ENCODE results near the gene RAD9A. TPM values are rescaled to one million over a fixed set of nuclear protein-coding genes. Genes with fewer than 3 reads are reported as not detected.
A peak's percentile ranks its signal among the peaks of the same experiment; 100 is the strongest.
"Not testable (repeated sequence)": the region's sequence is repeated elsewhere in the genome, so short reads cannot be mapped to it uniquely, and the experiment has no call there.

The RAD9A gene
- total and polyA plus RNA-seq, 2 donors: 9.5 to 35.2 TPM

DNA sequence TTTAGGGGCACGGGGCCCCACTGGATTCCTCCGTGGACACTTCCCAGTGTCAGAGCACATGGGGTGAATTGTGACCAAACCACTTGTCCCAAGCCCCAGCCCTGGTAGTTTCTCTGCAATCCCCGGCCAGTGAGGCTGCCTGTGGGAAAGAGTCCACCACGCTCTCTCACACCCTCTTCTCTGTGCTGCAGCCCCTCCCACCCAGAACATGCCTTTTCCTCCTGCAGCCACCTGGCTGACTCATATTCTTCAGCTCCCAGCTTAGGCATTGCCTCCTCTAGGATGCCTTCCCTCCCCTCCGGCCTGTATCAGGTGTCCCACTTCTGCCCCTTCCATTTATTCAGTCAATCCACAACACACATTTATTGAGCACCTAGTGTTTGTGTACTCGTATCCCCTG is 31.1 kb downstream of the RAD9A start:
- Histone ChIP-seq H3K4me3 (ENCODE audit: low read length in 2 of 2) (no peak overlapping the region), H3K27ac (ENCODE audit: low read depth in 1 of 2, low read length in 1 of 2) (peak overlapping the region in 1 of 2 donors; percentile 55), H3K27me3 (ENCODE audit: control insufficient read depth in 2 of 2, insufficient read depth in 1 of 2, low read length in 1 of 2) (no peaks in the 10 kb centered on the region), H3K9me3 (ENCODE audit: control insufficient read depth in 2 of 2, insufficient read depth in 1 of 2, low read length in 1 of 2) (peaks cover 0 to 7% of the 10 kb centered on the region in 2 donors), H3K36me3 (ENCODE audit: control insufficient read depth in 2 of 2, insufficient read depth in 2 of 2, low read length in 1 of 2) (no peaks in the 10 kb centered on the region), H3K4me1 (ENCODE audit: control insufficient read depth in 2 of 2, insufficient read depth in 2 of 2, low read length in 2 of 2) (peaks cover 41 to 67% of the 10 kb centered on the region in 2 donors)
- DNase-seq (ENCODE audit: low read depth in 6 of 9, low spot score in 9 of 9): peak in 1 of 9 donors; percentile 55
- 78% methylated on average over 6 of the region's 6 CpGs for WGBS

DNA sequence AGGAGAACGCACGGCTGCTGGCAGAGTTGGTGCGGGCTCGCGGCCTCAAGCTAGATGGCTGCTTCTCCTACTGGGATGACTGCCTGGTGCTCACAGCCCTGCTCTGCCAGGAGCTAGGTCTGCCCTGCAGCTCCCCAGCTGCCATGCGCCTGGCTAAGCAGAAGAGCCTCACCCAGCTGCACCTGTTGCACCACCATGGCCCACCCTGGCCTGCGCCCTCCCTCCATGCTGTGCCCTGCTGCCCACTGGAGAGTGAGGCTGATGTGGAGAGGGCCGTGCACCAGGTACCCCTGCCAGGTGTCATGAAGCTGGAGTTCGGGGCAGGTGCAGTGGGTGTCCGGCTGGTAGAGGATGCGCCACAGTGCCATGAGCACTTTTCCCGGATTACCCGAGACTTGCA is 31.7 kb downstream of the RAD9A start:
- peaks cover 0 to 7% of the 10 kb centered on the region in 2 donors for H3K9me3 ChIP-seq (ENCODE audit: control insufficient read depth in 2 of 2, insufficient read depth in 1 of 2, low read length in 1 of 2)
- 98% methylated on average over 13 of the region's 13 CpGs for WGBS
- peaks cover 37 to 62% of the 10 kb centered on the region in 2 donors for H3K4me1 ChIP-seq (ENCODE audit: control insufficient read depth in 2 of 2, insufficient read depth in 2 of 2, low read length in 2 of 2)
- H3K4me3 ChIP-seq (ENCODE audit: low read length in 2 of 2): no peak overlapping the region
- no peak for DNase-seq (ENCODE audit: low read depth in 6 of 9, low spot score in 9 of 9)
- peak overlapping the region in 1 of 2 donors; percentile 55 for H3K27ac ChIP-seq (ENCODE audit: low read depth in 1 of 2, low read length in 1 of 2)
- H3K27me3 ChIP-seq (ENCODE audit: control insufficient read depth in 2 of 2, insufficient read depth in 1 of 2, low read length in 1 of 2): no peaks in the 10 kb centered on the region
- no peaks in the 10 kb centered on the region for H3K36me3 ChIP-seq (ENCODE audit: control insufficient read depth in 2 of 2, insufficient read depth in 2 of 2, low read length in 1 of 2)

DNA sequence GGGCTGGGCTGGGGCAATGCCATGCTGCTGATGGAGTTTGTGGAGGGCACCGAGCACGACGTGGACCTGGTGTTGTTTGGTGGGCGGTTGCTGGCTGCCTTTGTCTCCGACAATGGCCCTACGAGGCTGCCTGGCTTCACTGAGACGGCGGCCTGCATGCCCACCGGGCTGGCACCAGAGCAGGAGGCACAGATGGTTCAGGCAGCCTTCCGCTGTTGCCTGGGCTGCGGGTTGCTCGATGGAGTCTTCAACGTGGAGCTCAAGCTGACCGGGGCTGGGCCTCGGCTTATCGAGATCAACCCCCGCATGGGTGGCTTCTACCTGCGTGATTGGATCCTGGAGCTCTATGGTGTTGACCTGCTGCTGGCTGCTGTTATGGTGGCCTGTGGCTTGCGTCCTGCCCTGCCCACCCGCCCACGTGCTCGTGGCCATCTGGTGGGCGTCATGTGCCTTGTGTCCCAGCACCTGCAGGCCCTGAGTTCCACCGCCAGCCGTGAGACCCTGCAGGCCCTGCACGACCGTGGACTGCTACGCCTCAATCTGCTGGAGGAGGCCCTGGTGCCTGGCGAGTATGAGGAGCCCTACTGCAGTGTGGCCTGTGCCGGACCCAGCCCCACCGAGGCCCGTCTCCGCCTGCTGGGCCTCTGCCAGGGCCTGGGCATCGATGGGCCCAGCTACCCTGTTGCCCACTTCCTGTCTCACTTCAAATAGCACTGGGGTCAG is 32.3 kb downstream of the RAD9A start:
- H3K4me1 ChIP-seq (ENCODE audit: control insufficient read depth in 2 of 2, insufficient read depth in 2 of 2, low read length in 2 of 2): peaks cover 32 to 60% of the 10 kb centered on the region in 2 donors
- 94% methylated on average over 34 of the region's 34 CpGs for WGBS
- H3K27ac ChIP-seq (ENCODE audit: low read depth in 1 of 2, low read length in 1 of 2): no peak overlapping the region
- H3K9me3 ChIP-seq (ENCODE audit: control insufficient read depth in 2 of 2, insufficient read depth in 1 of 2, low read length in 1 of 2): peaks cover 0 to 7% of the 10 kb centered on the region in 2 donors
- H3K36me3 ChIP-seq (ENCODE audit: control insufficient read depth in 2 of 2, insufficient read depth in 2 of 2, low read length in 1 of 2): no peaks in the 10 kb centered on the region
- no peaks in the 10 kb centered on the region for H3K27me3 ChIP-seq (ENCODE audit: control insufficient read depth in 2 of 2, insufficient read depth in 1 of 2, low read length in 1 of 2)
- DNase-seq (ENCODE audit: low read depth in 6 of 9, low spot score in 9 of 9): no peak
- H3K4me3 ChIP-seq (ENCODE audit: low read length in 2 of 2): no peak overlapping the region

GRCh38 chr11:67427364-67427859 is 35.6 kb downstream of the RAD9A start:
- peaks cover 20 to 63% of the 10 kb centered on the region in 2 donors for H3K4me1 ChIP-seq (ENCODE audit: control insufficient read depth in 2 of 2, insufficient read depth in 2 of 2, low read length in 2 of 2)
- H3K27ac ChIP-seq (ENCODE audit: low read depth in 1 of 2, low read length in 1 of 2): peak overlapping the region; percentile 81 to 89
- DNase-seq (ENCODE audit: low read depth in 6 of 9, low spot score in 9 of 9); H3K9me3 ChIP-seq (ENCODE audit: control insufficient read depth in 2 of 2, insufficient read depth in 1 of 2, low read length in 1 of 2); H3K27me3 ChIP-seq (ENCODE audit: control insufficient read depth in 2 of 2, insufficient read depth in 1 of 2, low read length in 1 of 2): not testable (repeated sequence)
- peaks cover 23 to 25% of the 10 kb centered on the region in 2 donors for H3K36me3 ChIP-seq (ENCODE audit: control insufficient read depth in 2 of 2, insufficient read depth in 2 of 2, low read length in 1 of 2)
- 84% methylated on average over 19 of the region's 19 CpGs for WGBS
- H3K4me3 ChIP-seq (ENCODE audit: low read length in 2 of 2): peak overlapping the region; percentile 91 to 100

DNA sequence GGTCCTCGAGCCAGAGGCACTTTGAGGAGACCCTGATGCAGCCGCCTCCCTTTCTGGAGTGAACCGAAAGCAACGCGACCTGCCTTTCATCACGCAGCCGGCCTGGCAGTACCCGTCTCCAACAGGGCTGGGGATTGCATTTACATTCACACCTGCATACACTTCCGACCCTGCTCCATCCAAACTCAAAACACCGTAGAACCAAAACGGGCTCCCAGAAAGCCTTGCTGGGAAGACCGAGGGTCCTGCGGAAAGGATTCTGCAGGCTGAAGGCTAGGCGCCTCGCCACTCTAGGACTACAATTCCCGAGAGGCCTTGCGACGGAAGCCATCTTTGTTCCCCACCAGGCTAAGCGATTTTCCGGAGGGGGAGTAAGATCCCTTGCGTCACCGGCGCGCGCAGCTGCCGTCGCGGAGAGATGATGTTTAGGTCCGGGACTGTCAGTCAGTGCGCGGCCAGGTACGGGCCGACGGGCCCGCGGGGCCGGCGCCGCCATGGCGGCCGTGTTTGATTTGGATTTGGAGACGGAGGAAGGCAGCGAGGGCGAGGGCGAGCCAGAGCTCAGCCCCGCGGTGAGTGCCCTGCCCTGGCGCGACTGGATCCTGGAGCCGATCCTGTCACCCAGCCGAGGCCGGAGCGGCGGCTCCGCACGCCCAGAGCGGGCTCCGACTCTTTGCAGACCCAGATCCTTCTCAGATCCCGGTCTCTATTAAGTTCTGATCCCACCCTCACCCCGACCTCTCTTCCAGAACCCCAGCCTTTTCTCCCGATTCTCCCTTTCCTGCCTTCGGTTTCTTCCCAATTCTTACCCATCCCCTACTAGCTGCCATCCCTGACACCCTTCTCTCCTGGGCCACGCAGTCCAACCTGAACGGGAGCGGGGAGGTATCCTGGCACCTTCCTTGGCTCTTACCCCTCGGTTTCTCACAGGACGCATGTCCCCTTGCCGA is 36.5 kb downstream of the RAD9A start, which contains the start of gene RPS6KB2:
TSS of gene RPS6KB2 (plus strand) at position 443 of the 950 bp plus-strand sequence. CDS start at position 495, 52 bp downstream.
- DNase-seq (ENCODE audit: low read depth in 6 of 9, low spot score in 9 of 9): peak; percentile 95 to 99 (median 97)
- H3K4me1 ChIP-seq (ENCODE audit: control insufficient read depth in 2 of 2, insufficient read depth in 2 of 2, low read length in 2 of 2): peaks cover 12 to 57% of the 10 kb centered on the region in 2 donors
- H3K27me3 ChIP-seq (ENCODE audit: control insufficient read depth in 2 of 2, insufficient read depth in 1 of 2, low read length in 1 of 2): no peaks in the 10 kb centered on the region
- peaks cover 0 to 7% of the 10 kb centered on the region in 2 donors for H3K9me3 ChIP-seq (ENCODE audit: control insufficient read depth in 2 of 2, insufficient read depth in 1 of 2, low read length in 1 of 2)
- H3K27ac ChIP-seq (ENCODE audit: low read depth in 1 of 2, low read length in 1 of 2): peak within 1 kb of the TSS; percentile 86 to 90
- H3K36me3 ChIP-seq (ENCODE audit: control insufficient read depth in 2 of 2, insufficient read depth in 2 of 2, low read length in 1 of 2): peaks cover 32 to 33% of the 10 kb centered on the region in 2 donors
- peak within 1 kb of the TSS; percentile 91 to 100 for H3K4me3 ChIP-seq (ENCODE audit: low read length in 2 of 2)
- under 1% methylated on average over 68 of the region's 68 CpGs for WGBS

GRCh38 chr11:67429038-67429668 is 37.4 kb downstream of the RAD9A start:
- peak overlapping the region; percentile 8 to 86 for H3K27ac ChIP-seq (ENCODE audit: low read depth in 1 of 2, low read length in 1 of 2)
- no peaks in the 10 kb centered on the region for H3K27me3 ChIP-seq (ENCODE audit: control insufficient read depth in 2 of 2, insufficient read depth in 1 of 2, low read length in 1 of 2)
- peaks cover 14 to 59% of the 10 kb centered on the region in 2 donors for H3K4me1 ChIP-seq (ENCODE audit: control insufficient read depth in 2 of 2, insufficient read depth in 2 of 2, low read length in 2 of 2)
- peak overlapping the region; percentile 91 to 100 for H3K4me3 ChIP-seq (ENCODE audit: low read length in 2 of 2)
- H3K9me3 ChIP-seq (ENCODE audit: control insufficient read depth in 2 of 2, insufficient read depth in 1 of 2, low read length in 1 of 2): peaks cover 0 to 7% of the 10 kb centered on the region in 2 donors
- H3K36me3 ChIP-seq (ENCODE audit: control insufficient read depth in 2 of 2, insufficient read depth in 2 of 2, low read length in 1 of 2): peaks cover 39 to 41% of the 10 kb centered on the region in 2 donors
- 65% methylated on average over 12 of the region's 12 CpGs for WGBS
- peak in 1 of 9 donors; percentile 31 for DNase-seq (ENCODE audit: low read depth in 6 of 9, low spot score in 9 of 9)

- no peaks in the 10 kb centered on the region for H3K27me3 ChIP-seq (ENCODE audit: control insufficient read depth in 2 of 2, insufficient read depth in 1 of 2, low read length in 1 of 2)
- H3K27ac ChIP-seq (ENCODE audit: low read depth in 1 of 2, low read length in 1 of 2): peak overlapping the region in 1 of 2 donors; percentile 0
- peaks cover 0 to 7% of the 10 kb centered on the region in 2 donors for H3K9me3 ChIP-seq (ENCODE audit: control insufficient read depth in 2 of 2, insufficient read depth in 1 of 2, low read length in 1 of 2)
- WGBS: 96% methylated on average over 11 of the region's 11 CpGs
- peaks cover 20 to 59% of the 10 kb centered on the region in 2 donors for H3K4me1 ChIP-seq (ENCODE audit: control insufficient read depth in 2 of 2, insufficient read depth in 2 of 2, low read length in 2 of 2)
- no peak for DNase-seq (ENCODE audit: low read depth in 6 of 9, low spot score in 9 of 9)
- H3K4me3 ChIP-seq (ENCODE audit: low read length in 2 of 2): no peak overlapping the region
- H3K36me3 ChIP-seq (ENCODE audit: control insufficient read depth in 2 of 2, insufficient read depth in 2 of 2, low read length in 1 of 2): peaks cover 45 to 47% of the 10 kb centered on the region in 2 donors
These were observed 37.9 kb downstream of the RAD9A start for GRCh38 chr11:67429722-67430121.

- Histone ChIP-seq H3K36me3 (ENCODE audit: control insufficient read depth in 2 of 2, insufficient read depth in 2 of 2, low read length in 1 of 2) (peaks cover 60 to 66% of the 10 kb centered on the region in 2 donors), H3K4me1 (ENCODE audit: control insufficient read depth in 2 of 2, insufficient read depth in 2 of 2, low read length in 2 of 2) (peaks cover 34 to 73% of the 10 kb centered on the region in 2 donors)
These were observed 39.8 kb downstream of the RAD9A start for GRCh38 chr11:67431346-67432249.

More at GRCh38 chr11:67431346-67432249, 39.8 kb downstream of the RAD9A start:
- Histone ChIP-seq H3K4me3 (ENCODE audit: low read length in 2 of 2) (no peak overlapping the region), H3K27me3 (ENCODE audit: control insufficient read depth in 2 of 2, insufficient read depth in 1 of 2, low read length in 1 of 2) (no peaks in the 10 kb centered on the region), H3K27ac (ENCODE audit: low read depth in 1 of 2, low read length in 1 of 2) (no peak overlapping the region), H3K9me3 (ENCODE audit: control insufficient read depth in 2 of 2, insufficient read depth in 1 of 2, low read length in 1 of 2) (peaks cover 0 to 10% of the 10 kb centered on the region in 2 donors)
- 97% methylated on average over 24 of the region's 24 CpGs for WGBS
- no peak for DNase-seq (ENCODE audit: low read depth in 6 of 9, low spot score in 9 of 9)
